ENCODE results near the gene CAT. TPM values are rescaled to one million over a fixed set of nuclear protein-coding genes. Genes with fewer than 3 reads are reported as not detected.
A peak's percentile ranks its signal among the peaks of the same experiment; 100 is the strongest.

Gene CAT
- total RNA-seq, 3 donors from 2014 or later = 11.8 to 14.6 (median 13.5) TPM

GRCh38 chr11:34459507-34460162 is 20.9 kb downstream of the CAT start:
- no peaks in the 10 kb centered on the region for H3K9me3 Mint-ChIP-seq
- H3K4me1 Mint-ChIP-seq (ENCODE audit: low read depth) = peaks cover 4% of the 10 kb centered on the region
- ATAC-seq (no peak), DNase-seq (no peak)
- H3K27me3 Mint-ChIP-seq (ENCODE audit: low read depth) = no peaks in the 10 kb centered on the region
- peaks cover 46% of the 10 kb centered on the region for H3K36me3 Mint-ChIP-seq (ENCODE audit: insufficient read depth)
- H3K4me3 Mint-ChIP-seq = no peak overlapping the region

- Mint-ChIP-seq H3K4me3 (no peak overlapping the region), H3K27me3 (ENCODE audit: low read depth) (no peaks in the 10 kb centered on the region), H3K4me1 (ENCODE audit: low read depth) (peaks cover 6% of the 10 kb centered on the region), H3K9me3 (no peaks in the 10 kb centered on the region), H3K36me3 (ENCODE audit: insufficient read depth) (peaks cover 48% of the 10 kb centered on the region)
- DNase-seq = no peak
- ATAC-seq = no peak
Measured at GRCh38 chr11:34460278-34460677, 21.5 kb downstream of the CAT start.

DNA sequence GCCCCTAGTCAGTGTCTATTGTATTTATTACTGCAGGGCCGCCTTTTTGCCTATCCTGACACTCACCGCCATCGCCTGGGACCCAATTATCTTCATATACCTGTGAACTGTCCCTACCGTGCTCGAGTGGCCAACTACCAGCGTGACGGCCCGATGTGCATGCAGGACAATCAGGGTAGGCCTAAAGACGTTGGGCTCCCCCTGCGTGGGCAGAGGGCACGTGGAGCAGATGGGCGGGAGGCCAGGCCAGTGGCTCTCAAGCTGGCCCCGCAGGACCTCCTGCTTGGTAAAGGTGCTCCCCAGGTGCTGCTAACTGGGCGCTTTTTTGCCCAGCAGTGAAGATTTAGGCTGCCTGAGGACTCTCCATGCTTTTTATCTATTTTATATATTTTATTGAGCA is 22.5 kb downstream of the CAT start:
- Mint-ChIP-seq H3K27me3 (ENCODE audit: low read depth) (no peaks in the 10 kb centered on the region), H3K4me1 (ENCODE audit: low read depth) (peaks cover 6% of the 10 kb centered on the region), H3K4me3 (no peak overlapping the region), H3K9me3 (no peaks in the 10 kb centered on the region), H3K36me3 (ENCODE audit: insufficient read depth) (peaks cover 50% of the 10 kb centered on the region)
- no peak for ATAC-seq
- no peak for DNase-seq

GRCh38 chr11:34464591-34465051 is 25.9 kb downstream of the CAT start:
- Mint-ChIP-seq H3K27me3 (ENCODE audit: low read depth) (no peaks in the 10 kb centered on the region), H3K4me3 (no peak overlapping the region), H3K4me1 (ENCODE audit: low read depth) (peaks cover 6% of the 10 kb centered on the region), H3K36me3 (ENCODE audit: insufficient read depth) (peaks cover 51% of the 10 kb centered on the region), H3K9me3 (peaks cover 6% of the 10 kb centered on the region)
- no peak for ATAC-seq
- DNase-seq = no peak

- DNase-seq = no peak
- Mint-ChIP-seq H3K4me3 (no peak overlapping the region), H3K36me3 (ENCODE audit: insufficient read depth) (peaks cover 48% of the 10 kb centered on the region), H3K4me1 (ENCODE audit: low read depth) (peaks cover 6% of the 10 kb centered on the region), H3K9me3 (peaks cover 6% of the 10 kb centered on the region), H3K27me3 (ENCODE audit: low read depth) (no peaks in the 10 kb centered on the region)
- ATAC-seq = no peak
Measured at GRCh38 chr11:34466802-34467488, 28.2 kb downstream of the CAT start.

DNA sequence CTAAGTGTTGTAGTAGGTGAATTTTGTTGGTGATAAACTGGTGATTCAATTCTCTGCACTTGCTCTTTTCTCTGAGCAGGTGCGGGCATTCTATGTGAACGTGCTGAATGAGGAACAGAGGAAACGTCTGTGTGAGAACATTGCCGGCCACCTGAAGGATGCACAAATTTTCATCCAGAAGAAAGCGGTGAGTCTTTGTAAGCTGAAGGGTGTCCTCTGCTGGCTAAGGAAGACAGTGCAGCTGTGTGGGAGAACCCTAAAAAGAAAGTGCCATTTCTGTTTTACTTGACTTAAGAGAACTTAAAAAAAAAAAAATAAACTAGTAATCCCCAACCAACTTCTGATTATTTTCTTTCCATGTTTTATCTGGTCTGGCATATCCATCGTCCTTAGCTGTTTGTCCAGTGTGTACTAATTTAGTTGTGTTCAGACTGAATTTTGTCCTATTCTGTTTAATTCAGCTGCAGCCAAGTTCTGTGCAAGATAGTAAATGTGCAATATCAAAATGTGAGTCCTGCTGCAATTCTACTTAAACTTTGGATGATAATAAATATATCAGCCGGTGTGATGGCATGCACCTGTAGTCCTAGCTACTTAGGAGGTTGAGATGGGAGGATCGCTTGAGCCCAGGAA is 29.6 kb downstream of the CAT start:
- DNase-seq (peak; percentile 17), ATAC-seq (peak; percentile 50 to 70)
- peaks cover 6% of the 10 kb centered on the region for H3K9me3 Mint-ChIP-seq
- H3K36me3 Mint-ChIP-seq (ENCODE audit: insufficient read depth) = peaks cover 51% of the 10 kb centered on the region
- H3K4me1 Mint-ChIP-seq (ENCODE audit: low read depth) = peaks cover 6% of the 10 kb centered on the region
- no peaks in the 10 kb centered on the region for H3K27me3 Mint-ChIP-seq (ENCODE audit: low read depth)
- no peak overlapping the region for H3K4me3 Mint-ChIP-seq

- Mint-ChIP-seq H3K4me3 (no peak overlapping the region), H3K4me1 (ENCODE audit: low read depth) (no peaks in the 10 kb centered on the region), H3K27me3 (ENCODE audit: low read depth) (no peaks in the 10 kb centered on the region), H3K9me3 (no peaks in the 10 kb centered on the region), H3K36me3 (ENCODE audit: insufficient read depth) (peaks cover 20% of the 10 kb centered on the region)
- ATAC-seq = no peak
- no peak for DNase-seq
Measured at GRCh38 chr11:34473603-34474169, 35.0 kb downstream of the CAT start.

- ATAC-seq (no peak), DNase-seq (no peak)
- H3K36me3 Mint-ChIP-seq (ENCODE audit: insufficient read depth) = peaks cover 20% of the 10 kb centered on the region
- no peaks in the 10 kb centered on the region for H3K27me3 Mint-ChIP-seq (ENCODE audit: low read depth)
- H3K4me3 Mint-ChIP-seq = no peak overlapping the region
- no peaks in the 10 kb centered on the region for H3K4me1 Mint-ChIP-seq (ENCODE audit: low read depth)
- H3K9me3 Mint-ChIP-seq = no peaks in the 10 kb centered on the region
Measured at GRCh38 chr11:34475656-34476055, 36.9 kb downstream of the CAT start.

DNA sequence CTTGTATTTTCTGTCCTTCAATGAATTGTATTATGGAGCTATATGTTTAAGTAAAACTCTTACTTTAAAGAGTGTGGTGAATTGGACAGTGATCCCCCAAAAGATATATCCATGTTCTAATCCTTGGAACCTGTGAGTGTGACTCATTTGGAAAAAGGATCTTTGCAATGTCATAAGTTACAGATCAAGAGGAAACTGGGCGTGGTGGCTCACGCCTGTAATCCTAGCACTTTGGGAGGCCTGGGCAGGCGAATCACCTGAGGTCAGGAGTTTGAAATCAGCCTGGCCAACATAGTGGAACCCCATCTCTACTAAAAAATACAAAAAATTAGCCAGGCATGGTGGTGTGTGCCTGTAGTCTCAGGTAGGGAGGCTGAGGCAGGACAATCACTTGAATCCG is 38.1 kb downstream of the CAT start:
- no peak for ATAC-seq
- H3K4me3 Mint-ChIP-seq = no peak overlapping the region
- DNase-seq = no peak
- no peaks in the 10 kb centered on the region for H3K9me3 Mint-ChIP-seq
- H3K4me1 Mint-ChIP-seq (ENCODE audit: low read depth) = no peaks in the 10 kb centered on the region
- H3K36me3 Mint-ChIP-seq (ENCODE audit: insufficient read depth) = peaks cover 14% of the 10 kb centered on the region
- H3K27me3 Mint-ChIP-seq (ENCODE audit: low read depth) = no peaks in the 10 kb centered on the region

DNA sequence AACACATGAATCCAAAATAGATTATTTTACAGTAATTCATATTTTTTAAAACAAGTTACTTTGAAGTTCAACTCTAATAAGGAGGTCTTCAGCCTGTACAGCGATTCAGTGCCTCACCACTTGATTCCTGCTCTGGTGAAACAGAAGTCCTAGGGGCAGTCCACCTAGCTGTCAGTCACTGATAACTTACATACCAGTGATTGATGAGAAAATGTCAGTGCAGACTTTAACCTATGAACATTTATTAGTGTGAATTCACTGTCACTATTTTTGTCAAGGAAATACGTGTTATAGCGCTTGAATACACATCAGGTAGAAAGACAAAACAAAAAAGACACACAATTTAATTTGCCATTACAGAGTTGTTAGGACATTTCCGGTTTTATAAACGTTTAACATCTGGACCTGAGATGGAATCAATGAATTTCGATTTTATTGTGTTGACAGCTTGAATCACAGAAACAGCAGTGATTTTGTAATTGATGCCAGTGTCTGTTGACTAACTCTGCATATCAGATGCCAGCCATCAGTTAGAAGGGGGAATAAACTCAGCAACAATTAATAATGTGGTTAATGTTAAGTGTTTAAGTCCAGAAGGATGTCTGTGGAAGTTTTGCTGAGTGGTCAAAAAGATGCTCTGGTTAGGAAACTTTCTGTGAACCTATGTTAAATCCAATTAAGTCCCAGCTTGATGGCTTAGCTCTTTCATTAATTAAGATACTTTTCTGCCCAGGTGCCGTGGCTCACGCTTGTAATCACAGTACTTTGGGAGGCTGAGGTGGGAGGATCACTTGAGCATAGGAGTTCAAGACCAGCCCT is 40.3 kb downstream of the CAT start:
- DNase-seq = no peak
- H3K4me1 Mint-ChIP-seq (ENCODE audit: low read depth) = no peaks in the 10 kb centered on the region
- no peaks in the 10 kb centered on the region for H3K9me3 Mint-ChIP-seq
- H3K36me3 Mint-ChIP-seq (ENCODE audit: insufficient read depth) = no peaks in the 10 kb centered on the region
- H3K27me3 Mint-ChIP-seq (ENCODE audit: low read depth) = peaks cover 2% of the 10 kb centered on the region
- H3K4me3 Mint-ChIP-seq = no peak overlapping the region
- ATAC-seq = no peak

DNA sequence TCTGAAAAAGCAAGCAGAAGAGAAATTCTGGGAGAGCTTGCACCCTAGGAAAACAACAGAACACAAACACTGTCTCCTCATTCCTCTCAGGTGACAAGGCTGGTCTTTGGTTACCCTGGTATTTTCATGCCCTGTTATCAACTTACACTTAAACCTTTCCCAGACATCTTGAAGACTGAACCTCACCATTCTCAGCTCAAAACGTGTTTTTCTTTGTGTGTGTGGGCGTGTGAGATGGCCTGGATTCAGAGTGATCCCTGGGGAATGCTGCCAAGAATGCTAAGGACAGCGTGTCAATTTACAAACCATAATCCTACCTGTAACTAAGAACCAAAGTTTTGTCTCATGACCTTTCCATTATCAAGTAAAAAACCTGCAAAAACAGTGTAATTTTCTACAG is 41.6 kb downstream of the CAT start:
- H3K4me1 Mint-ChIP-seq (ENCODE audit: low read depth) = no peaks in the 10 kb centered on the region
- no peaks in the 10 kb centered on the region for H3K9me3 Mint-ChIP-seq
- no peak overlapping the region for H3K4me3 Mint-ChIP-seq
- DNase-seq (no peak), ATAC-seq (no peak)
- peaks cover 2% of the 10 kb centered on the region for H3K27me3 Mint-ChIP-seq (ENCODE audit: low read depth)
- no peaks in the 10 kb centered on the region for H3K36me3 Mint-ChIP-seq (ENCODE audit: insufficient read depth)

GRCh38 chr11:34481307-34481706 is 42.6 kb downstream of the CAT start:
- Mint-ChIP-seq H3K36me3 (ENCODE audit: insufficient read depth) (no peaks in the 10 kb centered on the region), H3K27me3 (ENCODE audit: low read depth) (peaks cover 2% of the 10 kb centered on the region), H3K4me3 (no peak overlapping the region), H3K9me3 (no peaks in the 10 kb centered on the region), H3K4me1 (ENCODE audit: low read depth) (no peaks in the 10 kb centered on the region)
- ATAC-seq (no peak), DNase-seq (no peak)

DNA sequence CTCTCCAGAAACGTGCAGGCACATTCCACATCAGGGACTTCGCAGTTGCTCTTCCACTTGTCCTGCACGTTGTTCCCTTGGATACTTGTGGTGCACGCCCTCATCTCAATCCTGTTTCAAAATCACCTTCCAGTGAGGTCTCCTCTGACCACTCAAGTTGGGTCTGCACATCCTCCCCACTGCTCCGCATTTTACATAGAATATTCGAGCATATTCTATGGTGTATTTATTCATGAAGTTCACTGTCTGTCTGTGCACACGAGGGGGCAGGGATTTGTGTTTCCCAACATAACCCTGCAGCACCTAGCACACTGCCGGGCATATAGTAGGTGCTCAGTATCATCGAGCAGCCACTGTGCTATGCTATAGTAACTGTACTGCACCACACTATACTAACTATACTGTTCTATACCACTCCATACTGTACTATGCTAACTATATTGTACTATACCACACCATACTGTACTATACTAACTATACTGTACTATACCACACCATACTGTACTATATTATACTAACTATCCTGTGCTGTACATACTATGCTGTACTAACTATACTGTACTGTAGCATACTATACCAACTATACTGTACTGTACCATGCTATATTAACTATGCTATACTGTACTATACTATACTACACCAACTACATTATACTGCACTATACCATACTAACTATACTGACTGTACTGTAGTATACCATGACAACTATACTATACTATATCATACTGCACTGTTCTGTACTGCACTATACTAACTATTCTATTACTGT is 44.6 kb downstream of the CAT start:
- Mint-ChIP-seq H3K4me3 (no peak overlapping the region), H3K36me3 (ENCODE audit: insufficient read depth) (no peaks in the 10 kb centered on the region), H3K4me1 (ENCODE audit: low read depth) (no peaks in the 10 kb centered on the region), H3K27me3 (ENCODE audit: low read depth) (peaks cover 2% of the 10 kb centered on the region), H3K9me3 (no peaks in the 10 kb centered on the region)
- ATAC-seq (no peak), DNase-seq (no peak)

Measured in activated T-cell treated with anti-CD3 and anti-CD28 coated beads, Interleukin-2, amount 50 U/mL, for 4 hours (primary cell).